Subcutaneous adipose tissue (tissue), 4 donors: ENCODE measurements around the gene AP1S3. TPM values are rescaled to one million over a fixed set of nuclear protein-coding genes. Genes with fewer than 3 reads are reported as not detected.

Experiments used
- total RNA-seq, 4 donors: library from RNA; depleted of rRNA; stranded (reverse); fragments of >200 nt; gene quantifications; one replicate each; pipeline ENCODE4 v1.1.0, GENCODE V29; 2016
- TF ChIP-seq, protein P1 (sequence below): fragments of 450-650 bp; IDR thresholded peaks from one replicate; pipeline ENCODE4 v1.5.1; 2016; ENCODE audit warnings: low read depth, mild to moderate bottlenecking, control low read depth, antibody characterized with exemption, moderate library complexity

Gene AP1S3
- total RNA-seq, 4 donors from 2014 or later, result 0.19 to 9.3 (median 1.2) TPM

DNA sequence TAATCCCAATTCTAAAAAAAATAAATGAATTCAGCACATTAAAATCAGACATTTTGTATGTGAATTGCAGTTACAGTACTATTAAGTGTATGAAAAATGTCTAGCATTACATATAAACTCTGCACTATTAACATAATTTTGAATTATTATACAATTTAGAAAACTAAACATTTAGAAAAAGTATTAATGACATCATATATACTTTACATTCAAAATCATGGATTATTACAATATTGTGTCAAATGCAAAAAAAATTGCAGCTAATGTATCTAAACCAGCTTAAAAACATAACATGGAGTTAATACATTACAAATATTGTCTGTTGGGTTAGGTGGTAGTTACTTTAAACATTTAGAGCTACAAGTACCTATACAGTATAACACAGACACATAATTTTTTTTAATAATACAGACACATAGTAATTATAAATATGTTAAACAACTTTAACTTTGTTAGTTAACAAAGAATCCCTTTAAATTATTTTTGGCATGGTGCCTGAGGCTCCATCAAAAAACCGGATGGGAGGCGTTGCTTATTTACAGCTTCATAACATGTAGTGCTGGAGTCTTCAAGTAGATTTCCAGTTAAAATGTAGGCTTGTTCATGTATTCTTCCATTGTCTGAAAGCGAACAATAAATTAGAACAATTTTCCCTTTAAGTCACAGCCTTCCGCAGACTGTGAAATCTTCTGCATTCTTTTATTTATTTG, 79.1 kb downstream of the AP1S3 start:
- TF ChIP-seq, protein P1, sequence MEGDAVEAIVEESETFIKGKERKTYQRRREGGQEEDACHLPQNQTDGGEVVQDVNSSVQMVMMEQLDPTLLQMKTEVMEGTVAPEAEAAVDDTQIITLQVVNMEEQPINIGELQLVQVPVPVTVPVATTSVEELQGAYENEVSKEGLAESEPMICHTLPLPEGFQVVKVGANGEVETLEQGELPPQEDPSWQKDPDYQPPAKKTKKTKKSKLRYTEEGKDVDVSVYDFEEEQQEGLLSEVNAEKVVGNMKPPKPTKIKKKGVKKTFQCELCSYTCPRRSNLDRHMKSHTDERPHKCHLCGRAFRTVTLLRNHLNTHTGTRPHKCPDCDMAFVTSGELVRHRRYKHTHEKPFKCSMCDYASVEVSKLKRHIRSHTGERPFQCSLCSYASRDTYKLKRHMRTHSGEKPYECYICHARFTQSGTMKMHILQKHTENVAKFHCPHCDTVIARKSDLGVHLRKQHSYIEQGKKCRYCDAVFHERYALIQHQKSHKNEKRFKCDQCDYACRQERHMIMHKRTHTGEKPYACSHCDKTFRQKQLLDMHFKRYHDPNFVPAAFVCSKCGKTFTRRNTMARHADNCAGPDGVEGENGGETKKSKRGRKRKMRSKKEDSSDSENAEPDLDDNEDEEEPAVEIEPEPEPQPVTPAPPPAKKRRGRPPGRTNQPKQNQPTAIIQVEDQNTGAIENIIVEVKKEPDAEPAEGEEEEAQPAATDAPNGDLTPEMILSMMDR, result no peak

DNA sequence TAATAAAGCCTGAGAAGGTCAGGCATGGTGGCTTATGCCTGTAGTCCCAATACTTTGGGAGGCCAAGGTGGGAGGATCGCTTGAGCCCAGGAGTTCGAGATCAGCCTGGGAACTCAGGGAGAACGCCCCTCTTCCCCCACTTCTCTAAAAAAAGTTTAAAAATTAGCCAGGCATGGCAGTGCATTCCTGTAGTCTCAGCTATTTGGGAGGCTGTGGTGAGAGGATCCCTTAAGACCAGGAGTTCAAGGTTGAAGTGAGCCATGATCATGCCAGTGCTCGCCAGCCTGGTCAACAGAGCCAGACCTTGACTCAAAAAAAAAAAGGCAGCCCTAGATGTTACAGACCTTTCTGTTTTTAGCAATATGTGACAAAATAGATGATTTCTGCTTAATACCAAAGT, 83.4 kb downstream of the AP1S3 start:
- TF ChIP-seq, protein P1, result no peak

DNA sequence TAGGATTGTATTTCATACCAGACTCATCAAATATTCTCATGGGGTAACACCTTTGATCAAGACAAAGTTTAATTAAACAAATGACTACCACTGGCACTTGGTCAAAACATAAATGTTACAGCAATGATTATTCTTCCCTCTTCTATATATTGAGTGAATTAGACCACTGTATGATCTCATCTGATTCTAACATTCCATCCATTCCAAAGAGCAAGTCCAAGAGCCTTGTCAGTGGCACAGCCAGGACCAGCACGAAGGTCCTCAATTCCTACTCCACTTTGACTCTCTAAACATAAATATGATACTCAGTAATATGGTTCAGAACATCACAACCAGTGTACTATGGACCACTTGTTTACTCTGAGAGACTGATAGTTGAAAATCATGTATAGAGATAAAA, 86.4 kb downstream of the AP1S3 start:
- TF ChIP-seq, protein P1, result no peak

DNA sequence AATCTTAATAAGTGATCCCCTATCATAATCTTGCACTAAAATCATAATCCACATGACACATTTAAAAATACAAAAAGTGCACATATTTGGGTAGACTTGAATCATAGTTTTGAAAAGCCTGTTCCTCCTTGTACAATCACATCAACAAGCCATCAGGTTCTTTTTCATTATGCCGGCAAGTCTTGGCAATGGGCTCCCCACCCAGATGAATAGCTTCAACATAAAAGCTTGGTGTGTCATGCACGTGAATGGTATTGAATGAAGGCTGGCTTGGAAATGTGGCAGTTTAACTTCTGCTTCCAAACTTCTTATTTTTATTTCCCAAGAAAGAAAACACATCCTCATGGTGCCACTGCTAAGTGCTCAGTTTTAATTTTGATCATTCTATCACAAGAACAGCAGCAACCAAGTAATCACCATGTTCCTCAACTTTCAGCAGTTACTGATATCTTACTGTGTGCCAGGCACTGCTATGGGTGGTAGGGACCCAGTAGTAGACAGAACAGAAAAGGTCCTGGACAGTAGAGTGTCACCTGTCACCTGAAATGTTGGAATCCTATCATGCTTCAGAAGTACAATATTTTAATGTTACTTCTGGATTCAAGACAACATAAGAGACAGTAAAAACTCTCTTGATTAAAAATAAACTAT, 89.9 kb downstream of the AP1S3 start:
- TF ChIP-seq, protein P1, result no peak

DNA sequence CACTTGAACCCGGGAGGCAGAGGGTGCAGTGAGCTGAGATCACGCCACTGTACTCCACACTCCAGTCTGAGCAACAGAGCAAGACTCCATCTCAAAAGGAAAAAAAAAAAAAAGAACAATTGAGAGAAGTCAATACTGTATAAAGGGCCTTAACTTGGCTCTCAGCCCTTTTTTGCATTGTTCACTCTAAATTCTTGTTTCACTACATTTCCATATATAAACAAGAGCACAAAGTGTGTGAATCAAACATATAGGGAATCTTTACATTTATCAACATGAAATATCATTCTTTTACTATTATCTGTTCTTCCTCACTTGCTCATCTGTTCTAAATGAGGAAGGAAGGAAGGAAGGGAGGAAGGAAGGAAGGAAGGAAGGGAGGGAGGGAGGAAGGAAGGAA, 90.8 kb downstream of the AP1S3 start:
- TF ChIP-seq, protein P1, result no peak

DNA sequence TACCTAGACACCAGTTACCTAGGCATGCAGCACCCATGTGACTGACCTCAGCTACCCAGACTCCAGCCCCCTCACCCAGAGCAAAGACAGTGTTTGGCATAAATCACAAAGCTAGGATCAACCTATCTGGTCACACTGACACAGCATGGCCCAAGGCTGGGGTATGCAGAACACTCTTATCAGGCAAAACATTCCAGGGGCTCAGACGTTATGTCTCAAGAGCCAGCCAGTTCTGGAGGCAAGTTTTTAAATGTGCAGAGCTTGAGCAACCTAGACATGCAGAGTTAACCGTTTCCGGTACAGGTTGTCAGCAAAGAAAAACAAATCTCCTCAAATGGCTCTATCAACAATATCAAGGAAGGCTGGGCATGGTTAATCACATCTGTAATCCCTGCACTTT, 92.8 kb downstream of the AP1S3 start:
- TF ChIP-seq, protein P1, result no peak

DNA sequence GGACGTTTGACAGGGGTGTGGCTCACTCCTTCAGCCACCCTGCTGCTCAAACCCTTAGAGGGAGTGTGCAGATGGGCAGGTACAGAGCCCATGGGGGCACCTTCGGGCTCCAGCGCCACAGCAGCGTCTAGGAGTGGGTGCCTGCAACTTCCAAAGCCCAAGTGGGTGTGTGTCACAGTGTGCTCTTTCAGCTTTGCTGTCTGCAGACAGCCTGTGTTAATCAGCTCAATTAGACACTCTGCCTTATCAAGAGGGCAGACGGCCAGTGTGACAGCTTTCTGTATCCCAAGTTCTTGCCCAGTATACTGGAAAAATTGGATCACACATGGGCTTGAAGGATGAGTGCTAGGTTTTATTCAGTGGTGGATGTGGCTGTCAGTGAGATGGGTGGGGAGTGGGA, 96.7 kb downstream of the AP1S3 start:
- TF ChIP-seq, protein P1, result no peak
